CD14-positive monocyte (primary cell): ENCODE measurements around the gene ANXA2. TPM values are rescaled to one million over a fixed set of nuclear protein-coding genes. Genes with fewer than 3 reads are reported as not detected.
A peak's percentile ranks its signal among the peaks of the same experiment; 100 is the strongest.

Source experiments
- DNase-seq, 3 donors: peaks; one replicate each; pipeline ENCODE4 v3.0.0-alpha.2; 2011 to 2022
- H2AFZ ChIP-seq: 2 replicates; pipeline ENCODE4 v1.6.0; 2012; ENCODE audit warnings: mild to moderate bottlenecking, low read depth, low read length, inconsistent platforms; ENCODE audit not compliant: insufficient read depth, poor library complexity, severe bottlenecking
- H3K27ac ChIP-seq, 2 donors: 1 replicate in 1 of 2; 2 replicates in 1 of 2; pipeline ENCODE4 v1.5.1; 2012 to 2013; ENCODE audit warnings: low read length in 2 of 2, control low read depth in 1 of 2, inconsistent platforms in 1 of 2, low read depth in 1 of 2, mild to moderate bottlenecking in 1 of 2
- H3K27me3 ChIP-seq, 2 donors: one replicate each; pipeline versions ENCODE4 v1.6.0 to v1.6.1; 2011 to 2013; ENCODE audit warnings: low read length in 2 of 2; ENCODE audit not compliant: control insufficient read depth in 2 of 2, insufficient read depth in 2 of 2
- H3K36me3 ChIP-seq, 2 donors: replicated peaks in 1 of 2; 1 replicate in 1 of 2; 2 replicates in 1 of 2; pipeline versions ENCODE4 v1.5.1 to v1.6.1; 2012 to 2013; ENCODE audit warnings: low read length in 2 of 2, control low read depth in 1 of 2, inconsistent platforms in 1 of 2, mild to moderate bottlenecking in 1 of 2; ENCODE audit not compliant: insufficient read depth in 2 of 2, control insufficient read depth in 1 of 2
- H3K4me1 ChIP-seq, 2 donors: 1 replicate in 1 of 2; 2 replicates in 1 of 2; pipeline versions ENCODE4 v1.5.1 to v1.6.1; 2012 to 2013; ENCODE audit warnings: low read length in 2 of 2, control low read depth in 1 of 2, inconsistent platforms in 1 of 2, mild to moderate bottlenecking in 1 of 2, moderate library complexity in 1 of 2; ENCODE audit not compliant: insufficient read depth in 2 of 2, control insufficient read depth in 1 of 2
- H3K4me2 ChIP-seq: replicated peaks from 2 replicates; pipeline ENCODE3; 2012; ENCODE audit warnings: low read length, moderate library complexity, mild to moderate bottlenecking; ENCODE audit not compliant: poor library complexity, severe bottlenecking; ENCODE audit errors: extremely low read depth
- H3K4me3 ChIP-seq, 3 experiments: fragments of 200-600 bp in 1 of 3; sonication (generic) in 1 of 3; replicated peaks in 1 of 3; 1 replicate in 2 of 3; 2 replicates in 1 of 3; pipeline ENCODE4 v1.5.1; 2011 to 2013; ENCODE audit warnings: low read length in 3 of 3, mild to moderate bottlenecking in 3 of 3, control low read depth in 2 of 3, low read depth in 2 of 3, inconsistent platforms in 1 of 3, moderate library complexity in 1 of 3
- H3K79me2 ChIP-seq: 2 replicates; pipeline ENCODE4 v1.6.0; 2012; ENCODE audit warnings: mild to moderate bottlenecking, control low read depth, inconsistent platforms, low read length, moderate library complexity; ENCODE audit not compliant: insufficient read depth
- H3K9ac ChIP-seq: 2 replicates; pipeline ENCODE4 v1.6.0; 2017; ENCODE audit warnings: low read length, mild to moderate bottlenecking; ENCODE audit not compliant: insufficient read depth, poor library complexity, severe bottlenecking
- H3K9me3 ChIP-seq, 2 donors: replicated peaks in 1 of 2; 1 replicate in 1 of 2; 2 replicates in 1 of 2; pipeline versions ENCODE4 v1.5.1 to v1.6.1; 2012 to 2013; ENCODE audit warnings: low read length in 2 of 2, control low read depth in 1 of 2; ENCODE audit not compliant: control insufficient read depth in 1 of 2, insufficient read depth in 1 of 2
- H4K20me1 ChIP-seq: 2 replicates; pipeline ENCODE4 v1.6.0; 2012; ENCODE audit warnings: mild to moderate bottlenecking, low read length, control low read depth, moderate library complexity; ENCODE audit not compliant: insufficient read depth
- H3K27ac Mint-ChIP-seq, 7 donors: one replicate each; pipeline ENCODE4 v1.8.0; 2020; ENCODE audit warnings: mild to moderate bottlenecking in 7 of 7, mixed read lengths in 7 of 7, moderate library complexity in 6 of 7, inconsistent platforms in 2 of 7
- H3K27me3 Mint-ChIP-seq, 3 donors: one replicate each; pipeline ENCODE4 v1.8.0; 2021 to 2022; ENCODE audit warnings: low read depth in 3 of 3, mild to moderate bottlenecking in 3 of 3, mixed read lengths in 3 of 3, moderate library complexity in 3 of 3, inconsistent platforms in 1 of 3
- H3K36me3 Mint-ChIP-seq, 2 donors: one replicate each; pipeline ENCODE4 v1.8.0; 2020; ENCODE audit warnings: mixed read lengths in 2 of 2, inconsistent platforms in 1 of 2, mild to moderate bottlenecking in 1 of 2
- H3K4me1 Mint-ChIP-seq: one replicate; pipeline ENCODE4 v1.8.0; 2020; ENCODE audit warnings: mild to moderate bottlenecking, mixed read lengths
- H3K4me3 Mint-ChIP-seq, 2 donors: one replicate each; pipeline ENCODE4 v1.8.0; 2020; ENCODE audit warnings: mild to moderate bottlenecking in 2 of 2, mixed read lengths in 2 of 2, moderate library complexity in 1 of 2
- H3K9me3 Mint-ChIP-seq, 7 donors: one replicate each; pipeline ENCODE4 v1.8.0; 2020 to 2022; ENCODE audit warnings: mixed read lengths in 7 of 7, mild to moderate bottlenecking in 6 of 7, moderate library complexity in 6 of 7, inconsistent platforms in 2 of 7
- CTCF ChIP-seq: fragments of 200-600 bp; IDR thresholded peaks from one replicate; pipeline ENCODE4 v1.8.0; 2022; ENCODE audit warnings: antibody characterized with exemption, mild to moderate bottlenecking
- whole genome bisulfite sequencing: methylation state at CpG from one replicate; pipeline ENCODE4 v1.1.5; 2013; ENCODE audit warnings: missing lambda C conversion rate; ENCODE audit not compliant: insufficient coverage; 5-methylcytosine and 5-hydroxymethylcytosine counted together
- intact Hi-C, 2 donors: fragments of 100-400 bp; cut with micrococcal nuclease; formaldehyde crosslinking; loops; one replicate each; pipeline versions ENCODE4 v1.15.0 to v1.15.1; 2023
- polyA plus RNA-seq, 3 donors: library from polyadenylated mRNA; depleted of rRNA in 1 of 3; unstranded in 2 of 3; stranded (reverse) in 1 of 3; fragments of 300-500 nt in 2 of 3; fragments of >200 nt in 1 of 3; fragmentation: Illumina TruSeq in 2 of 3; gene quantifications; 1 replicate in 2 of 3; 2 replicates in 1 of 3; pipeline ENCODE4 v1.2.3, GENCODE V29; 2012 to 2021

The ANXA2 gene
- polyA plus RNA-seq, 3 donors: 966 to 2,079 (median 2,046) TPM

DNA sequence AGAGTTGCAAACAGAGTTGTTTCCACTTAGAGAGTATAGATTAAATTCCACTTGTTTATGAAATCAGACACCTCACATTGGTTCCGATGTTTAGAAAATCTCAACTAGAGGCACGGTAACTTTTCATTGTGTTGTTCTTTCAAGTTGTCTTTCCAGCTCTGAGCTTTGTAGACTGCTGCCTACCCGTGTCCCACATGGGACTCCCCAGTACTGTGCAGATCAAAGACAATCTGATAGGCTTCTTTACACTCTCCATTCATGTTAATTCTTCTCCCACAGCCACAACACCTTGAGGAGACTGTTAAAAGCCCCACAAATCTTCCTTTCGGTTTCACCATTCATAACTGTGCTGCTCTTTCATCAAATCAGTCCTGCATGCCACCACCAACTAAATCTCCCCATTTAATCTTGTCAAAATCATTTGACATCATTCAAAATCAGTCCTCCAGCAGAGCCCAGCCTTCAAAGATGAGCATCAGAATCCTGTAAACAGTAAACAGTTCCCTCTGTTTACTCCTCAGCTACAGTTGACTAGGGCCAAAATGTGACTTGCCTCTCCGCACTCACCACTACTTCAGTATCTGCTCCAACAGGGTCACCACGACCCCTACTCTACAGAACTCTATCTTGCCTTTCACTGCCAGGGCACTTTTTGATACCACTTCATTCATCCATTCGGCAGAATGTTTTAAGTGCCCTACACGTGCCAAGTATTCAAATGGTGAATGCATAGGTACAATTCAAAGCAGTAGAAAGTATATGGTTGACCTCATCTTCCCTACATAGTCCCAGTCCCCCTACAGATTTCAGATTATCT lies 8.3 kb downstream of the ANXA2 start:
- Mint-ChIP-seq H3K36me3 (peaks cover 36 to 64% of the 10 kb centered on the region in 2 donors), H3K27me3 (peaks cover 0 to 1% (median 0%) of the 10 kb centered on the region in 3 donors), H3K27ac (peak overlapping the region in 4 of 7 donors; percentile 26 to 66 (median 51)), H3K9me3 (no peaks in the 10 kb centered on the region), H3K4me3 (no peak overlapping the region), H3K4me1 (peaks cover 68% of the 10 kb centered on the region)
- Histone ChIP-seq H3K27me3 (no peaks in the 10 kb centered on the region), H3K79me2 (peaks cover 100% of the 10 kb centered on the region), H3K9ac (no peak overlapping the region), H3K36me3 (peaks cover 18 to 62% of the 10 kb centered on the region in 2 donors), H2AFZ (no peak overlapping the region), H3K4me1 (peaks cover 42 to 59% of the 10 kb centered on the region in 2 donors), H3K4me2 (peak overlapping the region; percentile 3), H3K27ac (peak overlapping the region in 1 of 2 donors; percentile 99), H3K9me3 (no peaks in the 10 kb centered on the region), H3K4me3 (no peak overlapping the region), H4K20me1 (peaks cover 100% of the 10 kb centered on the region)
- intact Hi-C loops: loop anchor here (10.0 kb wide), 2 partner anchors 45 to 55 kb away; no protein-coding TSS in a partner anchor
- WGBS: 95% methylated on average over 4 of the region's 8 CpGs
- TF ChIP-seq CTCF: no peak
- DNase-seq: no peak

- no peak overlapping the region for H3K4me2 ChIP-seq
- H3K9me3 ChIP-seq: no peaks in the 10 kb centered on the region
- no peak overlapping the region for H3K9ac ChIP-seq
- WGBS: no CpG with 5 or more reads among the region's 1 CpG
- no peaks in the 10 kb centered on the region for H3K27me3 Mint-ChIP-seq
- peaks cover 100% of the 10 kb centered on the region for H4K20me1 ChIP-seq
- H3K4me1 ChIP-seq: peaks cover 21 to 38% of the 10 kb centered on the region in 2 donors
- intact Hi-C loops: loop anchor here in 1 of 2 donors (10.0 kb wide), 1 partner anchor 47 kb away; no protein-coding TSS in a partner anchor
- H3K27ac ChIP-seq: peak overlapping the region in 1 of 2 donors; percentile 50
- peak overlapping the region; percentile 6 to 77 (median 33) for H3K27ac Mint-ChIP-seq
- H3K36me3 Mint-ChIP-seq: peaks cover 47 to 69% of the 10 kb centered on the region in 2 donors
- H3K4me3 Mint-ChIP-seq: no peak overlapping the region
- peaks cover 100% of the 10 kb centered on the region for H3K79me2 ChIP-seq
- no peak overlapping the region for H2AFZ ChIP-seq
- peaks cover 35 to 78% of the 10 kb centered on the region in 2 donors for H3K36me3 ChIP-seq
- no peak for TF ChIP-seq CTCF
- H3K27me3 ChIP-seq: no peaks in the 10 kb centered on the region
- H3K9me3 Mint-ChIP-seq: no peaks in the 10 kb centered on the region
- peaks cover 50% of the 10 kb centered on the region for H3K4me1 Mint-ChIP-seq
- no peak overlapping the region for H3K4me3 ChIP-seq
- no peak for DNase-seq
Observed at GRCh38 chr15:60387321-60387720, 10.5 kb downstream of the ANXA2 start.
